Subcutaneous adipose tissue (tissue), 4 donors: ENCODE measurements around the gene B3GAT2. TPM values are rescaled to one million over a fixed set of nuclear protein-coding genes. Genes with fewer than 3 reads are reported as not detected.

Experiments
- CTCF ChIP-seq: fragments of 450-650 bp; IDR thresholded peaks from one replicate; pipeline ENCODE4 v1.5.1; 2016; ENCODE audit warnings: low read depth, mild to moderate bottlenecking, control low read depth, antibody characterized with exemption, moderate library complexity
- total RNA-seq, 4 donors: library from RNA; depleted of rRNA; stranded (reverse); fragments of >200 nt; gene quantifications; one replicate each; pipeline ENCODE4 v1.1.0, GENCODE V29; 2016

B3GAT2 gene
- total RNA-seq, 4 donors from 2014 or later = not detected

- TF ChIP-seq CTCF = no peak
These were observed 25.9 kb upstream of the B3GAT2 start for GRCh38 chr6:70982747-70983146.

- no peak for TF ChIP-seq CTCF
These were observed 23.9 kb upstream of the B3GAT2 start for GRCh38 chr6:70980727-70981126.

GRCh38 chr6:70973604-70974003 lies 16.7 kb upstream of the B3GAT2 start:
- no peak for TF ChIP-seq CTCF

DNA sequence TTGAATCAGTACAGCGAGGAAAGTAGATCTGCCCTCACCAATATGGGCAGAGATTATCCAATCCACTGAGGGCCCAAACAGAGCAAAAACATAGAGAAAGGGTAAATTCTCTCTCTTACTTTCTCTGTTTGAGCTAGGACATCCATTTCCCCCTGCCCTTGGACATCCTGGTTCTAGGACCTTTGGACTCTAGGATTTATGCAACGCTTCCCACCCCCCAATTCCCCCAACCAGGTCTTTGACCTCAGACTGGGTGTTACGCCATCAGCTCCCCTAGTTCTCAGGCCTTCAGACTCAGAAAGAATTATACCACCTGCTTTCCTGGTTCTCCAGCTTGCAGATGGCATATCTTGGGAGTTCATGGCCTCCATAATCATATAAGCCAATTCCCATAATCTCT lies 10.2 kb upstream of the B3GAT2 start:
- no peak for TF ChIP-seq CTCF

- no peak for TF ChIP-seq CTCF
These were observed 391 bp upstream of the B3GAT2 start for GRCh38 chr6:70957284-70957617.

DNA sequence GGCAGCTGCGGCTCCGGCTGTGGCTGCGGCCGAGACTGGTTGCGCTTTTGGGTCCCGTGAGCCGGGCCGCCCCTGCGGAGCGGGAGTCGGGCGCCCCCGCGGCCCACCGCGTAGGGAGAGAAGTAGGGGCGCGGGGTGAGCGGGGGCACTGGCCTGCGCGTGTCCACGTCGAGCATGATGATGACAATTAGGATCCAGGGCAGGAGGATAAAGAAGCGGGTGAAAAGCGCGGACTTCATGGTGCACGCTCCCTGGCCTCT lies 739 bp downstream of the B3GAT2 start:
- TF ChIP-seq CTCF = no peak

GRCh38 chr6:70955441-70956190 lies 1.2 kb downstream of the B3GAT2 start:
- TF ChIP-seq CTCF = no peak

- no peak for TF ChIP-seq CTCF
These were observed 2.1 kb downstream of the B3GAT2 start for GRCh38 chr6:70954750-70955149.
